ENCODE results near the gene TSPAN32.

DNA sequence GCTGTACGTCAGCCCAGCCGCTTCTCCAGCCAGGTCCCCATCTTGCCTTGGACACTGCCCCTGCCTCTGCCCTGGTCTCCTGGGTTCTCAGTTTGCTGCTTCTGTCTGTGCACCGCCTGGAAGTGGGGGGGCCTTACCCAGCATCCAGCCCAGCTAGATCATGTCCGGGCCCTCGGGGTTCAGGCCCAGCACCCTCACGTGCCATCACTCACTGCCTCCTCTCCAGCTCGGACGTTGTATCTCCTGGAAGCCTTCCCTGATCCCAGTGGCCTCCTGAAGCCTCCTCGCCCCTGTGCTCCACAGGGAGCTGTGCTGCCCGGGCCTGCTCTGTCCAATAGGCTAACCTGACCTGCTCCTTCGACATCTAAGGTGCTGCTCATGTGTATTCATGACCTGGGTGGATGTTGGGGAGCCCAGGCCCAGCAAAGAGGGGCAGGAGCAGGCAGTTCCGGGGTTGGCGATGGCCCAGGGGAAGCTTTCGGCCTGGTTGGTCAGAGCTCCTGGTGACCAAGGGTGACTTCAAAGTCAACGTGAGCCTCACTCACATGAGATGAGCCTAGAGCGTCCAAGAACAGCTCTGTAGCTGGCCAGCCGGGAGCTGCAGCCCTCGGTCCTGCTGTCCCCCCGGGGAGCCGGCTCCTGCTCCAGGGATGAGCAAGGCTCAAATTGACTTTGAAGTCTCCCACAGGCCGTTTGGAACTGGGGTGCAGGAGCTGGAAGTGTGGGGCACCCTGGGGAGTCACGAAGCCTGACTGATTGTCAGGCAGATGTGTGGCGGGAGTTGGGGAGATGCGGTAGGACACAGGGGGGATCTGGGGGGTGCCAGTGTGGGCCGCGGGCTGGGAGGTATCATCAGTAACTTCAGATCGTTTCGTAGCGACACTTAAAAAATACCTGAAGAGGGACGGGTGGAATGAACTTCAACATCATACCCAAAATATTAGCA, 26.2 kb upstream of the TSPAN32 start:
- TF ChIP-seq, protein P1, sequence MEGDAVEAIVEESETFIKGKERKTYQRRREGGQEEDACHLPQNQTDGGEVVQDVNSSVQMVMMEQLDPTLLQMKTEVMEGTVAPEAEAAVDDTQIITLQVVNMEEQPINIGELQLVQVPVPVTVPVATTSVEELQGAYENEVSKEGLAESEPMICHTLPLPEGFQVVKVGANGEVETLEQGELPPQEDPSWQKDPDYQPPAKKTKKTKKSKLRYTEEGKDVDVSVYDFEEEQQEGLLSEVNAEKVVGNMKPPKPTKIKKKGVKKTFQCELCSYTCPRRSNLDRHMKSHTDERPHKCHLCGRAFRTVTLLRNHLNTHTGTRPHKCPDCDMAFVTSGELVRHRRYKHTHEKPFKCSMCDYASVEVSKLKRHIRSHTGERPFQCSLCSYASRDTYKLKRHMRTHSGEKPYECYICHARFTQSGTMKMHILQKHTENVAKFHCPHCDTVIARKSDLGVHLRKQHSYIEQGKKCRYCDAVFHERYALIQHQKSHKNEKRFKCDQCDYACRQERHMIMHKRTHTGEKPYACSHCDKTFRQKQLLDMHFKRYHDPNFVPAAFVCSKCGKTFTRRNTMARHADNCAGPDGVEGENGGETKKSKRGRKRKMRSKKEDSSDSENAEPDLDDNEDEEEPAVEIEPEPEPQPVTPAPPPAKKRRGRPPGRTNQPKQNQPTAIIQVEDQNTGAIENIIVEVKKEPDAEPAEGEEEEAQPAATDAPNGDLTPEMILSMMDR (IDR thresholded peaks at IDR 0.05; ENCODE audit: borderline replicate concordance, extremely low read depth, low read length, poor library complexity, severe bottlenecking) = no peak
- TF ChIP-seq EZH2 (IDR thresholded peaks at IDR 0.05; ENCODE audit: borderline replicate concordance, low read depth, low read length, severe bottlenecking) = no peak
